Neural progenitor cell (in vitro differentiated cells): Measurements from ENCODE around the gene PTRH2.

Experiments used
- EZH2 ChIP-seq: fragments of 200-600 bp; sonication (generic); IDR thresholded peaks from 2 replicates; pipeline ENCODE4 v1.6.1; 2017; ENCODE audit warnings: antibody characterized with exemption, mild to moderate bottlenecking, moderate library complexity
- EZH2phosphoT487 ChIP-seq: fragments of 200-600 bp; sonication (generic); IDR thresholded peaks from 2 replicates; pipeline ENCODE4 v1.6.1; 2017; ENCODE audit warnings: antibody characterized with exemption
- TF ChIP-seq, protein P1 (sequence below): fragments of 200-600 bp; sonication (generic); IDR thresholded peaks from 2 replicates; pipeline ENCODE4 v1.5.1; 2017; ENCODE audit warnings: antibody characterized with exemption, mild to moderate bottlenecking

DNA sequence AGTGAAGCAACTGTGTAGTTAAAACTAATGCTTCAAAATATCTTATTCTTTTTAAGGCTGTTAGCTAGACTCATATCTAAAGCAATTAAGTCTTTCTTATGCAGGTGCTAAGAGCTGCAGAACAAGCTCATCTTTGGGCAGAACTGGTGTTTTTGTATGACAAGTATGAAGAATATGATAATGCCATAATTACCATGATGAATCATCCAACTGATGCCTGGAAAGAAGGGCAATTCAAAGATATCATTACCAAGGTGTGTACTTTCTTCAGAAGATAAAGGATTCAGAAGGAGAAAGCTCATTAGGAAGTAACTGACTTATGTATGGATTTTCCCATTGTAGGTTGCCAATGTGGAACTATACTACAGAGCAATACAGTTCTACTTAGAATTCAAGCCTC, 23.9 kb downstream of the PTRH2 start:
- TF ChIP-seq, protein P1, sequence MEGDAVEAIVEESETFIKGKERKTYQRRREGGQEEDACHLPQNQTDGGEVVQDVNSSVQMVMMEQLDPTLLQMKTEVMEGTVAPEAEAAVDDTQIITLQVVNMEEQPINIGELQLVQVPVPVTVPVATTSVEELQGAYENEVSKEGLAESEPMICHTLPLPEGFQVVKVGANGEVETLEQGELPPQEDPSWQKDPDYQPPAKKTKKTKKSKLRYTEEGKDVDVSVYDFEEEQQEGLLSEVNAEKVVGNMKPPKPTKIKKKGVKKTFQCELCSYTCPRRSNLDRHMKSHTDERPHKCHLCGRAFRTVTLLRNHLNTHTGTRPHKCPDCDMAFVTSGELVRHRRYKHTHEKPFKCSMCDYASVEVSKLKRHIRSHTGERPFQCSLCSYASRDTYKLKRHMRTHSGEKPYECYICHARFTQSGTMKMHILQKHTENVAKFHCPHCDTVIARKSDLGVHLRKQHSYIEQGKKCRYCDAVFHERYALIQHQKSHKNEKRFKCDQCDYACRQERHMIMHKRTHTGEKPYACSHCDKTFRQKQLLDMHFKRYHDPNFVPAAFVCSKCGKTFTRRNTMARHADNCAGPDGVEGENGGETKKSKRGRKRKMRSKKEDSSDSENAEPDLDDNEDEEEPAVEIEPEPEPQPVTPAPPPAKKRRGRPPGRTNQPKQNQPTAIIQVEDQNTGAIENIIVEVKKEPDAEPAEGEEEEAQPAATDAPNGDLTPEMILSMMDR: no peak
- TF ChIP-seq EZH2: no peak
- no peak for TF ChIP-seq EZH2phosphoT487
